ENCODE results near the gene CPZ. TPM values are rescaled to one million over a fixed set of nuclear protein-coding genes. Genes with fewer than 3 reads are reported as not detected.
"Not testable (repeated sequence)": the region's sequence is repeated elsewhere in the genome, so short reads cannot be mapped to it uniquely, and the experiment has no call there.

Gene CPZ
- polyA plus RNA-seq, 3 donors from 2014 or later: not detected

DNA sequence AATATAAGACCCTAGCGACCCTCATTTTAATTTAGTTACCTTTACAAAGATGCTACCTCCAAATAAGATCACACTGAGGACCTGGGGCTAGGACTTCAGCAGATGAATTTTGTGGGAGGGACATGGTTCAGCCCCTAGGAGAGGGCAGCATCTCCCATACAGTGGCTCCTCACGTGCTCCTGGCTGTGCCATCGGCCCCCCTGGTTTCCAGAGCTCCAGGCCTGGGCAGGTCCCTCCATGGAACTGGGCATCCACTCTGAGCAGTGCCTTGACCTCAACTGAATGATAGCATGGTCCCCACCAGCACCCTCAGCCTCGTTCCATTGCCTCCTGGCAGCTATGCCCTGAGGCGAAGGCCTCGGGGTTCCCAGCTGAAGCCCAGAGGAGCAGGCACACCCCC, 39.3 kb downstream of the CPZ start:
- not testable (repeated sequence) for H3K4me1 Mint-ChIP-seq; DNase-seq; H3K4me3 Mint-ChIP-seq; H3K27me3 Mint-ChIP-seq (ENCODE audit: low read depth in 3 of 3); H3K27ac Mint-ChIP-seq; H3K9me3 Mint-ChIP-seq; H3K36me3 Mint-ChIP-seq

- H3K4me3 Mint-ChIP-seq; DNase-seq; H3K4me1 Mint-ChIP-seq; H3K27me3 Mint-ChIP-seq (ENCODE audit: low read depth in 3 of 3); H3K36me3 Mint-ChIP-seq; H3K27ac Mint-ChIP-seq; H3K9me3 Mint-ChIP-seq: not testable (repeated sequence)
Observed at GRCh38 chr4:8634773-8635172, 42.2 kb downstream of the CPZ start.

DNA sequence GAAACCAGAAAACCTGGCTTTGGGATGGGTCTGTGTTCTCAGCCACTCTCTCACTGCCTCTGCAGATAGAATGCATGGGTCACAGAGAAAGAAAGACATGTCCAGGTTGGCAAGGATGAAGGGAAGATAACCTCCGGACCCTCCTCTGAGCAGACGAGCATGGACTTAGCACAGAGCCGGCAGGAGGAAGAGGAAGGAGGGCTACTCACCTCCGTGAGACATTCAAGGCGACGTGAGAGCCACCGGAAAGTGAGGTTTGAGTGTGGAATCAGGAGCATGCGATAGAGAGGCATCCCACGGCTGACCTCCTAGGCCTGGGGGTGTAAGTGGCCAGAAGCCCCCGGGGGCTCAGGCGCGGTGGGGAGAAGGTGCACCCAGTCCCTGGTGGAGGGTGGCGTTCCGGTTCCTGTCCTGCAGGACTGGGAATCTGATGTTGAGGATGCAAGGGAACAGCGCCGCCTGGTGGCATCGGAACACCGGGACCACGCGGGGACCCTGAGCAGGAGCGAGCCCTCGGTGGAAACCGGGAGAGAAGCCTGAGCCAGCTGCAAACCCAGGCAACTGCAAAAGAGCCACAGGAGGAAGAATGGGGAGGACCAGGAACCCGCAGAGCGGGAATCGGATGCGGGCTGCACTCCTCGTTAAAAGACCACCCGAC, 43.5 kb downstream of the CPZ start:
- H3K27me3 Mint-ChIP-seq (ENCODE audit: low read depth in 3 of 3); H3K4me3 Mint-ChIP-seq: not testable (repeated sequence)

DNA sequence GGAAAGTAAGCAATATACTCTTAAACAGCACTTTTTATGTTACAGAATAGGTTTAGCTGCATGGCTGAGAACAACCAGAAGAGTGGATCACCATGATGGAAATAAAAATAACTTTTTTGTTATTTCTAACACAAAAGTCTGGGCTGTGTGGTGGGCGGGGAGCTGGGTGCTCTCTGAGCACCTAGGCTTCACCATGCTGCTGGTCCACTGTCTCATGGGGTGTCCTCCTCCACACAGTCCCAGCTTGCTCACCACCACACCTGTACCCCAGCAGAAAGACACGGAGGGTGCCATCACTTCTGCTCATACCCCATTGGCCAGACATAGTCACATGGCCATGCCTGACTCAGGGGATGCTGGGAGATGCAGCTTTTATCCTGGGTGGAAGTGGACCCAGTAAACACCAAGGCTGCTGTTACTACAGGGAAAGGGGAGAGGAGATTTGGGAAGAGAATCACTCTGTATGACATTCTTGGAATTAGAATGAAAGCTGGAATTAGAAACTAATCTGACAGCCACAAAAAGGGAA, 45.0 kb downstream of the CPZ start:
- no peak overlapping the region for H3K4me3 Mint-ChIP-seq

More for the DNA sequence above, 43.5 kb downstream of the CPZ start:
- not testable (repeated sequence) for H3K27ac Mint-ChIP-seq, H3K4me1 Mint-ChIP-seq, H3K36me3 Mint-ChIP-seq, DNase-seq, H3K9me3 Mint-ChIP-seq

DNA sequence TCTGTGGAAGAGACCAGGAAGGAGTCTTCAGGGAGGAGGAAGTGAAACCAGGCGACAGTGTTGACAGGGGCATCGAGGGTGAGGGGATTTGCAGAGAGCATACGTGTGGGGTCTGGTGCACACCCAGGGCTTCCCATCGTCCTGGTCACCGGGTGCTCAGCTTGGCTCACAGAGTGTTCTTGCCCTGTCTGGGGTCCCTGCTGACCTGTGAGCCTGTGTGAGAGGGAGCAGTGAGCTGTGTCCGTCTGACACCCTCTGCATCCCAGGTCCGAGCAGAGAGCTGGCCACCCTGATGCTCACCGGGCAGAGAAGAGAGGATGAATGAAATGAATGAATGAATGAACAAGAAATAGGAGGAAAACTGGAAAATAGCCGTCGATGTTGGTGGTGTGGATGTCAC, 46.5 kb downstream of the CPZ start:
- no peaks in the 10 kb centered on the region for H3K4me1 Mint-ChIP-seq
- H3K27me3 Mint-ChIP-seq (ENCODE audit: low read depth in 3 of 3): peaks cover 0 to 2% (median 1%) of the 10 kb centered on the region in 3 donors
- H3K27ac Mint-ChIP-seq: no peak overlapping the region
- no peak overlapping the region for H3K4me3 Mint-ChIP-seq
- DNase-seq: no peak
- H3K36me3 Mint-ChIP-seq: no peaks in the 10 kb centered on the region
- H3K9me3 Mint-ChIP-seq: no peaks in the 10 kb centered on the region

More for the DNA sequence above, 45.0 kb downstream of the CPZ start:
- Mint-ChIP-seq H3K27ac (no peak overlapping the region), H3K36me3 (no peaks in the 10 kb centered on the region), H3K27me3 (ENCODE audit: low read depth in 3 of 3) (peaks cover 0 to 2% (median 1%) of the 10 kb centered on the region in 3 donors), H3K9me3 (no peaks in the 10 kb centered on the region), H3K4me1 (no peaks in the 10 kb centered on the region)
- DNase-seq: no peak

GRCh38 chr4:8639777-8640720, 47.5 kb downstream of the CPZ start:
- DNase-seq: no peak
- H3K27ac Mint-ChIP-seq: no peak overlapping the region
- peaks cover 1 to 2% (median 2%) of the 10 kb centered on the region in 3 donors for H3K27me3 Mint-ChIP-seq (ENCODE audit: low read depth in 3 of 3)
- no peaks in the 10 kb centered on the region for H3K36me3 Mint-ChIP-seq
- no peaks in the 10 kb centered on the region for H3K4me1 Mint-ChIP-seq
- no peaks in the 10 kb centered on the region for H3K9me3 Mint-ChIP-seq
- H3K4me3 Mint-ChIP-seq: no peak overlapping the region

- Mint-ChIP-seq H3K27me3 (ENCODE audit: low read depth in 3 of 3) (peaks cover 1 to 2% (median 2%) of the 10 kb centered on the region in 3 donors), H3K4me3 (no peak overlapping the region), H3K4me1 (no peaks in the 10 kb centered on the region), H3K36me3 (no peaks in the 10 kb centered on the region), H3K27ac (no peak overlapping the region), H3K9me3 (no peaks in the 10 kb centered on the region)
- no peak for DNase-seq
Observed at GRCh38 chr4:8640816-8641215, 48.3 kb downstream of the CPZ start.

GRCh38 chr4:8641256-8641655, 48.7 kb downstream of the CPZ start:
- no peak overlapping the region for H3K27ac Mint-ChIP-seq

GRCh38 chr4:8641931-8642650, 49.5 kb downstream of the CPZ start:
- H3K9me3 Mint-ChIP-seq: no peaks in the 10 kb centered on the region
- H3K27me3 Mint-ChIP-seq (ENCODE audit: low read depth in 3 of 3): peaks cover 1 to 2% (median 2%) of the 10 kb centered on the region in 3 donors
- no peak for DNase-seq
- no peaks in the 10 kb centered on the region for H3K36me3 Mint-ChIP-seq
- no peak overlapping the region for H3K4me3 Mint-ChIP-seq
- H3K4me1 Mint-ChIP-seq: no peaks in the 10 kb centered on the region
- H3K27ac Mint-ChIP-seq: no peak overlapping the region

More at GRCh38 chr4:8641256-8641655, 48.7 kb downstream of the CPZ start:
- DNase-seq: no peak
- peaks cover 1 to 2% (median 2%) of the 10 kb centered on the region in 3 donors for H3K27me3 Mint-ChIP-seq (ENCODE audit: low read depth in 3 of 3)
- no peaks in the 10 kb centered on the region for H3K9me3 Mint-ChIP-seq
- H3K4me1 Mint-ChIP-seq: no peaks in the 10 kb centered on the region
- H3K4me3 Mint-ChIP-seq: no peak overlapping the region
- H3K36me3 Mint-ChIP-seq: no peaks in the 10 kb centered on the region

- DNase-seq: no peak
- Mint-ChIP-seq H3K9me3 (no peaks in the 10 kb centered on the region), H3K27me3 (ENCODE audit: low read depth in 3 of 3) (peaks cover 1 to 2% (median 2%) of the 10 kb centered on the region in 3 donors), H3K4me3 (no peak overlapping the region), H3K27ac (no peak overlapping the region), H3K4me1 (no peaks in the 10 kb centered on the region), H3K36me3 (no peaks in the 10 kb centered on the region)
Observed at GRCh38 chr4:8642651-8643321, 50.2 kb downstream of the CPZ start.

GRCh38 chr4:8643441-8643840, 50.9 kb downstream of the CPZ start:
- H3K36me3 Mint-ChIP-seq: no peaks in the 10 kb centered on the region
- no peak overlapping the region for H3K27ac Mint-ChIP-seq
- peaks cover 1 to 2% (median 2%) of the 10 kb centered on the region in 3 donors for H3K27me3 Mint-ChIP-seq (ENCODE audit: low read depth in 3 of 3)
- DNase-seq: no peak
- H3K4me3 Mint-ChIP-seq: no peak overlapping the region
- no peaks in the 10 kb centered on the region for H3K4me1 Mint-ChIP-seq
- H3K9me3 Mint-ChIP-seq: no peaks in the 10 kb centered on the region

GRCh38 chr4:8643986-8644385, 51.4 kb downstream of the CPZ start:
- no peaks in the 10 kb centered on the region for H3K4me1 Mint-ChIP-seq
- H3K27me3 Mint-ChIP-seq (ENCODE audit: low read depth in 3 of 3): peaks cover 1 to 2% (median 2%) of the 10 kb centered on the region in 3 donors
- H3K9me3 Mint-ChIP-seq: no peaks in the 10 kb centered on the region
- H3K27ac Mint-ChIP-seq: no peak overlapping the region
- DNase-seq: no peak
- H3K36me3 Mint-ChIP-seq: no peaks in the 10 kb centered on the region
- no peak overlapping the region for H3K4me3 Mint-ChIP-seq

DNA sequence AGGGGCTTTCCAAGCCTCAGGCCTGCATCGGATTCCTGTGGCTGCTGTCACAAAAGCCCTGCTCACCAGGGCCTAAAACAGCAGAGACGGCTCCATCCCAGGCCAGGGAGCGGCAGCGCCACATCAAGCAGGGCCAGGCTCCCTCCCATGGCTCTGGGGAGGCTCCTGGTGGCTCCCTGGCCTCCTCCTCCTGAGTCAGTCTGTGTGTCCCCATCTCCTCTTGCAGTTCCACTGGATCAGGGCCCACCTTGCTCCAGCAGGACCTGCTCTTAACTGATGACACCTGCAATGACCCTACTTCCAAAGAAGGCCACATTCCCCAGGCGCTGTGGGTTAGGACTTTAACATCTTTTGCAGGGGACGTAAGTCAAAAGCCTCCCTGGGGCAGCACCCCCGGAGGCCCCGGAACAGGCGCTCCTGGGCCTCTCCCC, 51.9 kb downstream of the CPZ start:
- Mint-ChIP-seq H3K9me3 (no peaks in the 10 kb centered on the region), H3K27ac (no peak overlapping the region), H3K4me3 (no peak overlapping the region), H3K4me1 (no peaks in the 10 kb centered on the region), H3K36me3 (no peaks in the 10 kb centered on the region), H3K27me3 (ENCODE audit: low read depth in 3 of 3) (peaks cover 0 to 4% (median 2%) of the 10 kb centered on the region in 3 donors)
- DNase-seq: no peak

Data from immature natural killer cell (primary cell).